OCI-M2 (cell line): Measurements from ENCODE around the gene LGSN.
"Not testable (repeated sequence)": the region's sequence is repeated elsewhere in the genome, so short reads cannot be mapped to it uniquely, and the experiment has no call there.

Source experiments
- DNase-seq: peaks from one replicate; lab custom pipeline; 2025; ENCODE audit not compliant: unreplicated experiment; lab: John Stamatoyannopoulos, UW

The LGSN gene

GRCh38 chr6:63306420-63306819, 13.4 kb downstream of the LGSN start:
- DNase-seq: no peak

GRCh38 chr6:63305277-63305676, 14.5 kb downstream of the LGSN start:
- DNase-seq: no peak

DNA sequence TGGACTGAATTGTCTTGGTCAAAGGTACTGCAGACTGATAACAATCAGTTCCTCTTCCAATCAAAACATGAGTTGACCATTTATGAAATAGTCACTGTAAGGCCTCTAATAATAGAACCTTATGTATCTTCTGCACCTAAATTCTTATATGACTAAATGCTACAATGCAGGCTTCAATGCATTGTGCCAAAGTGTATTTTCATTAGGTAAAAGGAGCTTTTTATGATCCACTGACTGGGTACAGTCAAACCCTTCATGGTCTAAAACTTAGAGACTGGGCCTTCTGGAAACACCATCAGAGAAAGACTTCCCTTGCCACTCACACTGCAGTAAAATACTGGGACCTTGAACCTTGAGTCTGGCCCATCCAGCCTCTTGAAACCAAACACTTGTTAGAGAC, 16.3 kb downstream of the LGSN start:
- DNase-seq: no peak

DNA sequence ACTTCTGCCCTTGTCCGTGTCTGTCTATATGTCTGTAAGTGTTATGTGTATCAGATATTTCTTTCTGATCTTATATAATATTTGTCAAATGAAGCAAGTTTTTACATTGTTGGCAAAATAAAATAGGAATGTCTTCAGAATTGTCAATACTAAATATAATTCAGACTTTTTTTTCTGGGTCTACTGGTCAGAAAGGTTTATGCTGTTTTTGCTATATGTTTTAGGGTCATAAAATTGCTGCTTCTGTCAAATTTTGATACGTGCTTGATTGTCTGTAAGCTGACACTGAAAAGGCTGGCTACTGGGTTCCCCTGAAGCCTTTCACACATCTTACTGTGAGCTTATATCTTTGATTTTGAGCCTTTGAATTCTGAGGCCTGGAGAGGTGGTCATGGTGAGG, 20.1 kb downstream of the LGSN start:
- no peak for DNase-seq

DNA sequence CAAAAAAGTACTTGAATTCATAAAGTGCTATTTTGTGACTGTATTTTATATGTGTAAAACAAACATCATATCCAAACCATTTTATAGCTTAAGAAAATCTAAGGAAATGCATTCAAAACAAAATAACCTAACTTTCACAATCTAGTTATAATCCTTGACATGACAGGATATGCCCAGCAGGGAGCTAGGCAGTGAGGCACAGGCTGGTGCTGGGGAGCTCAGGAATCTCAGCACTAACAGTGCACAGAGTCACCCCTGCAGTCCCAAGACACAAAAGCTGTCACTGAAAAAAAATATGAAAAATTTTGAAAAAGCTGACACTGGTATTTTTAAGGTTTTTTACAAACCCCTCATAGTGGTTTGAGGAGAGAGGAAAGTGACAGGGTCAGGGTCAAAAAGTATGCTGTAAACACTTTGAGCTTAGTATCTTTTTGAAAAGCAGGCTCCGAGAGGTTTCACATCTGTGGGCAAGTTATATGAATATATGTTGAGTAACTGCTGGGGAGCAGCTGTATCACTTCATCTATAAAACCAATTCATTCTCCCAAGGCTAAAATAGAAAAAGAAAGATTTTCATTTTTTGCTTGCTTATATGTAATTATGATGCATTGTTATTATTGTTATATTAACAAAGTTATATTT, 24.1 kb downstream of the LGSN start:
- DNase-seq: no peak

GRCh38 chr6:63290492-63291058, 29.2 kb downstream of the LGSN start:
- no peak for DNase-seq

- no peak for DNase-seq
Measured at GRCh38 chr6:63289269-63289872, 30.4 kb downstream of the LGSN start.

GRCh38 chr6:63280639-63281180, 39.1 kb downstream of the LGSN start:
- no peak for DNase-seq

GRCh38 chr6:63278916-63279315, 40.9 kb downstream of the LGSN start:
- no peak for DNase-seq

DNA sequence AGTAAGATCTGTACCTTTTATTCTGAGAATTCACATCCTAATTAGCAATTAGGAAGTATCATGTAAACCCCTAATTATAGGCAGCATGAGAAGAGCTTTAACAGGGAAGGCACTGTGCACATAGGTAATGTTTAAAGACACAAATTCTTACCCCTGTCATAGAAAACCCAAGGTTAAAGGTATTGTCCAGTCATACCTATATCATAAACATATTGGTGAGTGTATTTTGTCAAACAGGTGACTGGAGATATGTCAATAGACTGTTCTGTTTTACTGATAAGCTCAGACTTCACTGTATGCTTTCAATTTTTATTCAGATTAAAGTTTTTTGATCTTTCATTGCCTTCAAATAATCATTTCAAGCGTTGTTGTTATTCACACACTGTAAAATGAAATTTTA, 43.8 kb downstream of the LGSN start:
- DNase-seq: no peak

- not testable (repeated sequence) for DNase-seq
Measured at GRCh38 chr6:63274795-63275430, 44.9 kb downstream of the LGSN start.

GRCh38 chr6:63272397-63272796, 47.4 kb downstream of the LGSN start:
- no peak for DNase-seq

DNA sequence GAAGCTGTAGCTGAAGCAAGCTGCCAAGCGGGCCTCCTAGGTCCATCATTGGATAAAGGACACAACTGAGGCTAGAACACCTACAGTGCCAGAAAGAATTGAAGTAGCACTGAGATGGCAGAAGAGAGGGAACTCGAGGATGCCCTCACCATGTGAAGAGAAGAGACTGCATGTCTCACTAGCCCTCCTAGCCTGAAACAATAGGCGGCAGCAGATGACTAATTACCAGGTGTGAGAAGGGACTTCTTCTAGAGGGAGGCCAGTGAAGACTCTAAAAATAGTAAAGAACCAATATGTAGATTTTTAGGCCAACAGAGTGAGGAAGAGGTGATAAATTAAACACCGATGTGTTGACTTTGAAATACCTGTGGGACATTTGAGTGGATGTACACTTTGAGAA, 50.3 kb downstream of the LGSN start:
- no peak for DNase-seq

GRCh38 chr6:63268574-63268973, 51.2 kb downstream of the LGSN start:
- no peak for DNase-seq

- DNase-seq: no peak
Measured at GRCh38 chr6:63267828-63268227, 52.0 kb downstream of the LGSN start.

DNA sequence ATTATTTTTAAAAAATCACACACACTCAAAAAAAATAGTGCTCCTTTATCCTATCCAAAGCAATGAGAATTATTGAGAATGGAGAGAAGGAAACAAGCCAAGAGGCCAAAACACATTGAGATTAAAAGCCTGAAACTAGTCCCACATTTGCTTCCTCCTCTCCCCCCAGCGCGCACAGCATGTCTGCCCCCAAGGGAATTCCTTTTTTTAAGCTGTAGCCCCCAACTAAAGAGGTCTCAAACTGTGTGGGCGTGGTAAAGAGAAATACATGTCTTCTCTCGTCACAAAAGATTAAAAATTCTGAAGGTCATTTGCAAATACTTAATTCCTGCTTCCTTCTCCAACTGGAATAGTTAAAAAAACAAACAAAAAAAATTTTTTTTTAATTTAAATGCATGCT, 52.7 kb downstream of the LGSN start:
- DNase-seq: no peak

DNA sequence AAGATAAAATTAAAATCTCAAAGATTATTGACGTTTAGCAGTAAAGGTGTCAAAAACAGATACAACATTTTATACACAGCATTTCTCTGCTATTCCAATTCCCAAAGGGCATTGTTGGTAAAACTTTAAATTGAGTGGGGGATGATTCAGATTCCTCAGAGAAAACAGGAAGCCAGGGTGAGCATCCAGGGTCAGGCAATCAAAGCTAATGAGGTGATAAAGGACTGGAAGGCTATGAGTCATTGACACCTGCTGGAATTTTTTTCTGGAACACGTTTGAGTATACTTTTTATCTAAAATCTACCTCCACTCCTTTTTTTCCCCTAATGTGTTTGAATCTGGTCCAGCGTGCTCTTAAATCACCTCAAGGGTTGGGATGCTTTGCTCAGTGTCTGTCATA, 56.3 kb downstream of the LGSN start:
- no peak for DNase-seq

DNA sequence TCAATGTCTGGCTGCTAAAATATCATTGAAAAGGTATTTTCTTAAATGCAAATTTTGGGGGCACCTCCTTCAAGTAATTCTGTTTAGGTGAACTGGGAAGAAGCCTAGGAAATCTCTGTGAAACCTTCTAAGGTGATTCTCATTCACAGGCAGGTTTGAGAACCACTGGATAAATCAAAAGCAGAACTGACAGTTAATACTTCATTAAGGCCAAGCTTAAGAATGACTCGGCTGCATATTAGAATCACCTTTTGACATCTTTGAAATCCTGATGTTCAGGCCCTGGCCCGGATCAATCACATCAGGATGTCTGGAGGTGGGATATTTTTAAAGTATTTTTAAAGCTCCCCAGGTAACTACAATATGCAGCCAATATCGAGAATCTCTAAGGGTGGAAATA, 58.0 kb downstream of the LGSN start:
- no peak for DNase-seq

- DNase-seq: no peak
Measured at GRCh38 chr6:63259153-63259552, 60.6 kb downstream of the LGSN start.

GRCh38 chr6:63249875-63250482, 69.8 kb downstream of the LGSN start:
- no peak for DNase-seq

GRCh38 chr6:63246581-63246980, 73.2 kb downstream of the LGSN start:
- no peak for DNase-seq

- DNase-seq: no peak
Measured at GRCh38 chr6:63245909-63246308, 73.9 kb downstream of the LGSN start.
